Measurements from ENCODE around the gene WWC2.

- no peak for TF ChIP-seq CTCF (conservative IDR thresholded peaks at IDR 0.05; ENCODE audit: low read length)
- no peak for TF ChIP-seq EZH2phosphoT487 (IDR thresholded peaks at IDR 0.05; ENCODE audit: borderline replicate concordance, low read depth, low read length)
Measured at GRCh38 chr4:183272384-183272783, 173.3 kb downstream of the WWC2 start.
